Mesenteric fat pad (tissue), 1 donor: ENCODE results near the gene DNAJC15. TPM values are rescaled to one million over a fixed set of nuclear protein-coding genes. Genes with fewer than 3 reads are reported as not detected.

Source experiments
- DNase-seq: peaks from one replicate; pipeline ENCODE4 v3.0.0-alpha.2; 2020; ENCODE audit warnings: low spot score
- total RNA-seq: library from RNA; stranded (reverse); fragmentation: NEBNext Ultra II Directional; extraction: Animal tissue kit (Norgen Biotek cat#: 25700); gene quantifications from one replicate; pipeline ENCODE4 v1.2.1, GENCODE V29; 2021
- donor health status: DM: yes; HTN: yes; CAD: no.

The DNAJC15 gene
- total RNA-seq, 1 donor from 2014 or later: 19.5 TPM

DNA sequence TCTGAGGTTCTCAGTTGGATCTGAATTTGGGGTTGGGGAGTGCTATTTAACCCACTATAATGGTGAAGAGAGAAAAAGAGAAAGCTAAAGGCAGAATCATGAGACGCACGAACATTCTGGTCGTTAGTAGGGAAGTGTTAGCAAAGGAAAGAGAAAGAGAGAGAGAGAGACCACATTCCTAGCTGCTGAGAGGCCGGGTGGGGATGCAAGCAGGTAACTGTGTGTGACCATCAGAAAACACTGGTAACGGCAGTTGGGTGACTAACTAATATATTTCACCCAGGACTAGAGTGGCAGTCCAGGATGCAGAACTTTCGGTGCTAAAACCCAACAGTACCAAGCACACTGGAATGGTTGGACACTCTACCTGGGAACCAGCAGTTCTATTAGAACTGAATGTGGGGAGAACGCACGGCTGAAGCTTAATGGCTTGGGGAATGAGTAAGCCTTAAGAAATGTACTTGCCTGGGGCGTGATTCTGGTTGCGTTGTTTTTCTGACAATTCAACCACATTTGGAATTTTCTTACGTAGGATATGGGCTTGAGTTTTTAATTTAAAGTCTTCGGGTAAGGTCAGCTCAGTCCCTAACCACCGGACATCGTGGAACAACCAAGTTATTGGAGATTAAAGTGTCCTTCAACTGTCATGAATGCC, 130.2 kb downstream of the DNAJC15 start:
- no peak for DNase-seq

- no peak for DNase-seq
Measured at GRCh38 chr13:43154156-43154651, 130.8 kb downstream of the DNAJC15 start.

GRCh38 chr13:43154839-43155238, 131.5 kb downstream of the DNAJC15 start:
- no peak for DNase-seq

DNA sequence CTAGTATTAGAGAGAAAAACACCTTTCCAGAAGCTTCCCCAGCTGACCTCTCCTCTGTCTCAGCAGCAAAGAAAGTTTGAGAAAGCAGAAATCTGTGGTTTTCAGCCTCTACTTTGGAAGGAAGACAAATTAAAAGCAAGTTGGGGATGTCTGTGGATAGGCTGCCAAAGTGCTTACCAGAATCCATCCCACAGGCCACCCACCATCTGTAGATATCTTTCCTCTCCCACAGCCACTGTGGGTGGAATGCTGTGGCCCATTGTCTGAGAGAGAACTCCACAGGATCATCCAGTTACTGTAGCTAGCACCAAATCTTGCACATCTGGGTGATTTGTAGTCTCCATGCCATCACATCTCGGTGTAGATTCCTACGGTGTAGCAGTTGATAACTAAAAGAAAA, 133.5 kb downstream of the DNAJC15 start:
- no peak for DNase-seq

GRCh38 chr13:43157796-43158195, 134.4 kb downstream of the DNAJC15 start:
- no peak for DNase-seq

- DNase-seq: no peak
Measured at GRCh38 chr13:43158516-43158915, 135.1 kb downstream of the DNAJC15 start.

- DNase-seq: no peak
Measured at GRCh38 chr13:43159026-43159461, 135.7 kb downstream of the DNAJC15 start.

Other genes starting within 250 kb of the DNAJC15 start
- gene FAM216B, start 242.0 kb upstream of the DNAJC15 start, total RNA-seq: not detected
- 18.2 TPM for gene EPSTI1, start 31.3 kb upstream of the DNAJC15 start, total RNA-seq